ENCODE measurements around the gene THRAP3.

The THRAP3 gene

GRCh38 chr1:36203027-36203553, 21.2 kb upstream of the THRAP3 start:
- TF ChIP-seq POLR2AphosphoS5 (IDR thresholded peaks at IDR 0.05; ENCODE audit: low read depth, low read length) (no peak), FOXP2 (optimal IDR thresholded peaks at IDR 0.05; ENCODE audit: borderline replicate concordance, extremely low read depth, extremely low read length, insufficient read depth) (no peak), TAF1 (IDR thresholded peaks at IDR 0.05; ENCODE audit: borderline replicate concordance, insufficient read depth, low read length) (no peak), SIN3A (IDR thresholded peaks at IDR 0.05; ENCODE audit: borderline replicate concordance, insufficient read depth, low read length) (no peak), REST (IDR thresholded peaks at IDR 0.05; ENCODE audit: insufficient read depth in 1 of 2, low read depth in 2 of 2, low read length in 2 of 2) (no peak)

- TF ChIP-seq FOXP2 (optimal IDR thresholded peaks at IDR 0.05; ENCODE audit: borderline replicate concordance, extremely low read depth, extremely low read length, insufficient read depth) (no peak), TAF1 (IDR thresholded peaks at IDR 0.05; ENCODE audit: borderline replicate concordance, insufficient read depth, low read length) (no peak), POLR2AphosphoS5 (IDR thresholded peaks at IDR 0.05; ENCODE audit: low read depth, low read length) (no peak), SIN3A (IDR thresholded peaks at IDR 0.05; ENCODE audit: borderline replicate concordance, insufficient read depth, low read length) (no peak), REST (IDR thresholded peaks at IDR 0.05; ENCODE audit: insufficient read depth in 1 of 2, low read depth in 2 of 2, low read length in 2 of 2) (no peak)
These were observed 20.5 kb upstream of the THRAP3 start for GRCh38 chr1:36203554-36204346.

GRCh38 chr1:36204347-36204909, 19.8 kb upstream of the THRAP3 start:
- TF ChIP-seq FOXP2 (optimal IDR thresholded peaks at IDR 0.05; ENCODE audit: borderline replicate concordance, extremely low read depth, extremely low read length, insufficient read depth) (no peak), POLR2AphosphoS5 (IDR thresholded peaks at IDR 0.05; ENCODE audit: low read depth, low read length) (no peak), TAF1 (IDR thresholded peaks at IDR 0.05; ENCODE audit: borderline replicate concordance, insufficient read depth, low read length) (no peak), REST (IDR thresholded peaks at IDR 0.05; ENCODE audit: insufficient read depth in 1 of 2, low read depth in 2 of 2, low read length in 2 of 2) (no peak), SIN3A (IDR thresholded peaks at IDR 0.05; ENCODE audit: borderline replicate concordance, insufficient read depth, low read length) (no peak)

GRCh38 chr1:36206323-36206858, 17.9 kb upstream of the THRAP3 start:
- no peak for TF ChIP-seq POLR2AphosphoS5 (IDR thresholded peaks at IDR 0.05; ENCODE audit: low read depth, low read length)

- TF ChIP-seq TAF1 (IDR thresholded peaks at IDR 0.05; ENCODE audit: borderline replicate concordance, insufficient read depth, low read length) (no peak), POLR2AphosphoS5 (IDR thresholded peaks at IDR 0.05; ENCODE audit: low read depth, low read length) (no peak), SIN3A (IDR thresholded peaks at IDR 0.05; ENCODE audit: borderline replicate concordance, insufficient read depth, low read length) (no peak), REST (IDR thresholded peaks at IDR 0.05; ENCODE audit: insufficient read depth in 1 of 2, low read depth in 2 of 2, low read length in 2 of 2) (no peak), FOXP2 (optimal IDR thresholded peaks at IDR 0.05; ENCODE audit: borderline replicate concordance, extremely low read depth, extremely low read length, insufficient read depth) (no peak)
These were observed 16.9 kb upstream of the THRAP3 start for GRCh38 chr1:36207339-36207738.
